Nephron (organoid): ENCODE measurements around the gene CCDC69.

Experiments used
- H3K27ac Mint-ChIP-seq, 3 experiments: 2 replicates each; pipeline ENCODE4 v1.8.0; 2020; ENCODE audit warnings: mixed read lengths in 3 of 3, mild to moderate bottlenecking in 2 of 3, moderate library complexity in 1 of 3
- H3K27me3 Mint-ChIP-seq: 2 replicates; pipeline ENCODE4 v1.8.0; 2021; ENCODE audit warnings: low read depth, mild to moderate bottlenecking, moderate library complexity, mixed read lengths
- H3K36me3 Mint-ChIP-seq: 2 replicates; pipeline ENCODE4 v1.8.0; 2020; ENCODE audit warnings: low read depth, mixed read lengths
- H3K4me1 Mint-ChIP-seq: 2 replicates; pipeline ENCODE4 v1.8.0; 2020; ENCODE audit warnings: mixed read lengths
- H3K4me3 Mint-ChIP-seq, 3 experiments: 2 replicates each; pipeline ENCODE4 v1.8.0; 2020; ENCODE audit warnings: mild to moderate bottlenecking in 3 of 3, mixed read lengths in 3 of 3, moderate library complexity in 2 of 3
- H3K9me3 Mint-ChIP-seq: 2 replicates; pipeline ENCODE4 v1.8.0; 2020; ENCODE audit warnings: mixed read lengths
- CTCF ChIP-seq, 3 experiments: fragments of 200-600 bp; sonication (generic); IDR thresholded peaks; one replicate each; pipeline ENCODE4 v1.5.0; 2021; ENCODE audit warnings: antibody characterized with exemption in 3 of 3; ENCODE audit not compliant: unreplicated experiment in 3 of 3

CCDC69 gene

GRCh38 chr5:151137067-151137825 is 86.6 kb downstream of the CCDC69 start:
- peaks cover 60% of the 10 kb centered on the region for H3K36me3 Mint-ChIP-seq
- H3K9me3 Mint-ChIP-seq: no peaks in the 10 kb centered on the region
- H3K27me3 Mint-ChIP-seq: no peaks in the 10 kb centered on the region
- peaks cover 17% of the 10 kb centered on the region for H3K4me1 Mint-ChIP-seq
- H3K27ac Mint-ChIP-seq: no peak overlapping the region
- TF ChIP-seq CTCF (IDR thresholded peaks at IDR 0.05; ENCODE audit: unreplicated experiment in 3 of 3): no peak
- H3K4me3 Mint-ChIP-seq: no peak overlapping the region

GRCh38 chr5:151134228-151134627 is 89.7 kb downstream of the CCDC69 start:
- Mint-ChIP-seq H3K27me3 (no peaks in the 10 kb centered on the region), H3K4me3 (no peak overlapping the region), H3K4me1 (no peaks in the 10 kb centered on the region), H3K9me3 (no peaks in the 10 kb centered on the region), H3K36me3 (peaks cover 86% of the 10 kb centered on the region), H3K27ac (no peak overlapping the region)
- TF ChIP-seq CTCF (IDR thresholded peaks at IDR 0.05; ENCODE audit: unreplicated experiment in 3 of 3): no peak

DNA sequence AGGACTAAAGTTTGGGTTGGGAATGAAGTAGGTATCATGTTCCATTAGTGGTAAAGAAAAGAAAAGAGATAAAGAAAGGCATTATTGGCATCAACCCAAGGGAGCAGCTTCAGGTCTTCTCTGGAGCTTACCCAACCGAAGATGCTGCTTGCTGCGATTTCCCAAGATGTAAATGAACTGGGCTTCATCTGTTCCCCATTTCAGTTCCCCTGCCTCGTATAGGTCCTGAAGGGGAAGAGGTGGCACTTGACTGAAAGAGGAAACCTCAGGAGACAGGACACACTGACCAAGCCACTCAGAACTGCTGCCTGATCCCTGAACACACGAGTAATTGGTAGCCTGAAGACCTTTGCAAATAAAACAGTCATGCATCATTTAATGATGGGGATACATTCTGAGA is 90.9 kb downstream of the CCDC69 start:
- no peaks in the 10 kb centered on the region for H3K9me3 Mint-ChIP-seq
- H3K4me1 Mint-ChIP-seq: no peaks in the 10 kb centered on the region
- TF ChIP-seq CTCF (IDR thresholded peaks at IDR 0.05; ENCODE audit: unreplicated experiment in 3 of 3): no peak
- no peak overlapping the region for H3K27ac Mint-ChIP-seq
- no peaks in the 10 kb centered on the region for H3K27me3 Mint-ChIP-seq
- peaks cover 87% of the 10 kb centered on the region for H3K36me3 Mint-ChIP-seq
- no peak overlapping the region for H3K4me3 Mint-ChIP-seq
